Measurements from ENCODE around the gene MAB21L3.

DNA sequence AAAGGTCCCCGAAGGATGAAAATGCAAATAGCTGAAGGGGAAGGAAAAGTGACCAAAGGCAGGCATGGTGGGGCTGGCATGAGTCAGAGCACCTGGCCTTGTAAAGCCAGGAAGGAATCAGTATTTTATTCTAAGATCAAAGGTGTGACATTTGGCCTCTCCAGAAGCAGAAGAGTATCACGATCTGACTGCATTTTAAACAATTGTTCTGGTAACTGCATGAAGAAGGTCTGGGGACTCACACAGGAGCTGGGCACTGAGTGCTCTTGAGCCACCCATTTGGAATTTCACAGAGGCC lies 23.2 kb downstream of the MAB21L3 start:
- TF ChIP-seq POLR2A (IDR thresholded peaks at IDR 0.05; ENCODE audit: low read length) (no peak), GATA1 (IDR thresholded peaks at IDR 0.05; ENCODE audit: low read depth, low read length) (no peak)
